Stimulated activated CD8-positive, alpha-beta memory T cell treated with anti-CD3 and anti-CD28 coated beads, Interleukin-15, amount 100 ng/mL, for 1 hour (primary cell): ENCODE results near the gene ANKRD44.

ENCODE experiments used
- DNase-seq: peaks from one replicate; pipeline ENCODE4 v3.0.0-alpha.2; 2020; ENCODE audit warnings: low read depth

ANKRD44 gene

DNA sequence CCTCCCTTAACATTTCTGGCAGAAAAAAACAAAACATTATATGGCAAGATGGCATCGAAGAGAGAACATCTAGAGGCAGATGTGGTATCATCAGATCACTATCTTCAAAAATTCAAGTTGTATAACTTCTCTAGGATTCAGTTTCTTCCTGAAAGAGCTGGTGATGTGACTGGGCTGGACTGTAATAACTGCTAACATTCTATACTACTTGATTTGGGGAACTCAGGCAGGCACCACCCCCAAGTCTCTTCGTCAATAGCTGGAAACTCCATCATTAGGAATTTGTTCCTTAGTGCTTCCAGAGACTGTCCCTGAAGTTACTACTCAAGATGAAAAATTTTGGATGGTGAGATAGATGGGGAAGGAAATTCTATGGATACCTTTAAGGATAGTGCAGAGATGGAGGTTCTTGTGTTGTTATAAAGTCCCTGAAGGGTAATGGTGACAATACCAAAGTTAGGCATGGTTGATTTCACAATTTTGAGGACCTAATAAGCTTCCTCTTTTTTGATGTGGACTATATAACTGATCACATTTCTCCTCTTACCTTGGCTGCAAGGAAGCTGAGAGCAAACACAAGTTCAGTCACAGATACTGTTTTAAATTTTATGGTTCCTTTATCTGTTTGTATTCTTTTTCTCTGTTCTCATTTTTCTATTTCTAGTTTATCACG, 324.9 kb downstream of the ANKRD44 start:
- no peak for DNase-seq

DNA sequence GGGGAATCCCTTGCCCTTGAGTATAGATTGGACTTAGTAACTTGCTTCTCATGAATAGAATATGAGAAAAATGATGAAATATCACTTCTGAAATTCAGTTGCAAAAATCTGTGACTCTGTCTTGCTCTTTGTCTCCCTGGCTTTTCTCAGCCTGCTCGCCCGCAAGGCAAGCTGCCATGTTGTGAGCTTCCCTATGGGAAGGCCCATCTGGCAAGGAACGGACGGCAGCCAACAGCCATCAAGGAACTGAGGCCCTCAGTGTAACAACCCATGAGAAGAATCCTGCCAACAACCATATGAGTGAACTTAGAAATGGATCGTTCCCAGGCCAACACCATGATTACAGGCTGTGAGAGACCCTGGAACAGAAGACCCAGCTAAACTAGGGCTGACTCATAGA, 325.7 kb downstream of the ANKRD44 start:
- no peak for DNase-seq

DNA sequence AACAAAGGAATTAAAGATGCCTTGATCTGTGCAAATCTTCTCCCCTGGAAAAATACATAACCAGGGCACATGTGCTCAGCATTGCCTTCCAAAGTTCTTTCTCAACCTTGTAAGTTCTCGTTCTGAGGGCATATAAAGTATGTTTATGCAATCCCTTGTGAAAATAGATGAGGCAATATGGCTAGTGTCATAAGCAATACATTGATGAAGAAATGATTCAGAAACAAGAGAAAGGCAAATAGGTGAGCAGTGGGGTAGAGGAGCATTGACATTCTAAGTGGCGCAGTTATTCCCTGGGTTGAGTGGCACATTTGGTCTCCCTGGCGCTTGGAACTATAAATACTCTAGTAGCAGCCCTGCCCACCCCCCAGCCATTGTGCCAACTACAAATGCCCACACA, 326.6 kb downstream of the ANKRD44 start:
- DNase-seq, result no peak

DNA sequence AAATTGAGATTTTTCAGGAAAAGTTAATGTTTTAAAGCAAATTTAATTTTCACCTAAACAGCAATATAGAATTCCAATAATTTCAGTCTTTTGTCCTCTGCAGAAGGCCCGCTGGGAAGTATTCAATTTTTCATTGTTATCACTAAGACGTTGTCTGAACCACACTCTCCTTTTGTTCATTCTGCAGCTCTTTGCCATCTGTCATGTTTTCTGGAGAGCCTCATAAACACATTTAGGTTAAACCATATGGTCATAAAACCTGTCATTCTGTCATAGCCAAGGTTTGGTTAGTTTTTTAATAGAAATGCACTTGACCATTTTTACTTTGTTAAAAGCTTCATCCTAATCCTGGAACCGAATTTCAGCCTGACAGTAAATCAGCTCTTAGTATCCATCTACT, 330.1 kb downstream of the ANKRD44 start:
- DNase-seq, result no peak

DNA sequence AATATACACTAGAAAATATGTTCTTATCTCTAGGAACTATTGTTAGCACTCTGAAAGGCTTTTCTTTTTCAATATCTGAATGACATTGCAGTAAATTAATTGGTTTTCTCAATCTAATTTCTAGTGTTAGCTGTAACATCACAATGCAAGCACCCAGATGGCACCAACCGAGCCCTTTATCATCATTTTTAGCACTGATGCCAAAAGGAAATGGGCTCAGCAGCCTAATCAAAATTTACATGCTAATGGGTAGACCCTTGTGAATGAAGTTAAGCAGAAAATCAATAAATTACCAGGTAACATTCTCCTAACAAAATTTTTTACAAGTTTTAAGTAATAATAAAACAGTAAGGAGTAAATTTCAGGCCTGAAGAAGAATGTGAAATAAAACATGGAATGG, 330.6 kb downstream of the ANKRD44 start:
- DNase-seq, result no peak

DNA sequence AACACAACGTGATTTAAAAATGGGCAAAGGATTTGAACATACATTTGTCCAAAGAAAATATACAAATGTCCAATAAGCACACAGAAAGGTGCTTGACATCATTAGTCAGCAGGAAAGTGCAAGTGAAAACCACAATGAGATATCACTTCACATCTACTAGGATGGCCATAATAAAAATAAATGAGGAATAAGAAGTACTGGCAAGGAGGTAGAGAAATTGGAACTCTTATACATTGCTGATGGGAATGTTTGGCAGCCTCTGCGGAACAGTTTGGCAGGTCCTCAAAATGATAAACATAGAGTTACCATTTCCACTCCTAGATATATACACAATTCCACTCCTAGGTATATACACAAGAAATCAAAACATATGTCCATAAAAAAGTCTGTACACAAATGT, 333.1 kb downstream of the ANKRD44 start:
- no peak for DNase-seq

DNA sequence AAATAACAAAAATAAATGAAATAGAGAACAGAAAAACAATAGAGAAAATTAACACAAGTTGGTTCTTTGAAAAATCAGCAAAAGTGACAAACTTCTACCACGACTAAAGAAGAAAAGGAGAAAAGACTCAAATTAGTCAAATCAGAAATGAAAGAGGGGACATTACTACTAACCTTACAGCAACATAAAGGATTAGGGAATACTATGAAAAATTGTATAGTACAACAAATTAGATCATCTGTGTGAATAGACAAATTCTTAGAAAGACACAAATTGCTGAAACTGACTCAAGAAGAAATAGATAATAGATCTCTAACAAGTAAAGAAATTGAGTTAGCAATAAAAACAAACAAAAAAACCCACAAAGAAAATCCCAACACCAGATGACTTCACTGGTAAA, 335.6 kb downstream of the ANKRD44 start:
- no peak for DNase-seq

DNA sequence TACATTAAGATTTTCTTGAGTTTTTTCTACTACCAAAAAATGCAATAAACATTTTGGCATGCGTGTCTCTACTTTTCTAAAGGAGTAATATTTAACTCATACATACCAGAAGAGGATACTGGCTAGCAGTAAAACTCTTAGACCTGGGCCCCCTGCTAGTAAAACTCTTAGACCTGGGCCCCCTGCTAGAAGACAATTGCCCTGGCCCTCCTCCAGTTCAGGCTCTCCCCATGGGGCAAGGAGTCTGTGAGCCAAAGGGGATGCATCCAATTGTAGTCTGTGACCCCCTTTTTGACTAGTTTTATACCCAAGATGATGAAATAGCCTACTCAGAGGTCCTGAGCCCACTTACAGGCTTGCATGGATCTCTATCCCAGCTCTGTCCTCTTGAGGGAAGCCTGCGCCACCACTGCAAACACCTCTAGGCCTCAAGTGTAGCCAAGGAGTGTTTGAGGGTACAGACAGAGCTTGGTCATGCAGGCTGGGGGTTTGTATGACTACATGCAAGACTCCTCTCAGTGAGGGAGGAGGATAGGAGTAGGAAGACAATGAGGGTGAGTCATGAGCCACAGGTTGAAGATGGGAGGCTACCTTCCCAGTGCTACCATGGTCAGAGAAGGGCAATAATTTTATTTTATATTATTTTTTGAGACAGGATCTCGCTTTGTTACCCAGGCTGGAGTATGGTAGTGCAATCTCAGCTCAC, 338.9 kb downstream of the ANKRD44 start:
- DNase-seq, result no peak

DNA sequence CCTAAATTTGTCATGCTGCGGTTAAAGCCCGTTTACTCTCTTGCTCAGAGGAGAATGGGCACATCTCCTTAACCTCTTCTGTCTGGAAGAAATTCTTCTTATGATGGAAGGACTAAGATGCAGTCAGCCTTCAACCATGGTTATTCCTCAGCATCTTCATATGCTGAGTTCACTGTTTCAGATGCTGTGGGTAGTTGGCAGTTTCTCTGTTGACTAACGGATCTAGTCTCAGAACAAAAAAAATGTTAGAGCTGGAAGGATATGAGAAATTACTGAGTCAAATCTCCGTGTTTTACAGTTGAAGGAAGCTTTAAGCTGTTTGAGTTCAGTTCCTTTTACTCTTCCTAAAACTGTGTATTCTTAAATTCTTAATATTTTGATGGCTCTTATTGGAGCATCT, 340.5 kb downstream of the ANKRD44 start:
- DNase-seq, result no peak

DNA sequence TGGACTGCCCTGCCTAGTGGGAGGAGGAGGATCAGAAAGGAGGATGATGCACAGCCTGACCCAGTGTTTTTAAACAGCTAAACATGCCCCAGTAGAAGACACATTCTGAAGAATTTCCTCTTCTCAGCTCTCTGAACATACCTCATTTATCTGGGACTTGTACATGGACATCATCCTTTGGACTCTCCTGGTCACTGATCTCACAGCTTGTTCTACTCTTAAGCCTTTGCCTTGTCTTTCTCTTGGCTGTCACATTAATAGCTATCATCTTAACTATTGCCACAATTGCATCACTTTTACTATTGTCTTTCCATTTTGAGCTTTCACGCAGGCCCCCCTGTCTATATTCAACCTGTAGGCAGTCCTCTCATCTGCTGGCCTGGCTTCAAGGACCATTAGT, 342.1 kb downstream of the ANKRD44 start:
- DNase-seq, result no peak

DNA sequence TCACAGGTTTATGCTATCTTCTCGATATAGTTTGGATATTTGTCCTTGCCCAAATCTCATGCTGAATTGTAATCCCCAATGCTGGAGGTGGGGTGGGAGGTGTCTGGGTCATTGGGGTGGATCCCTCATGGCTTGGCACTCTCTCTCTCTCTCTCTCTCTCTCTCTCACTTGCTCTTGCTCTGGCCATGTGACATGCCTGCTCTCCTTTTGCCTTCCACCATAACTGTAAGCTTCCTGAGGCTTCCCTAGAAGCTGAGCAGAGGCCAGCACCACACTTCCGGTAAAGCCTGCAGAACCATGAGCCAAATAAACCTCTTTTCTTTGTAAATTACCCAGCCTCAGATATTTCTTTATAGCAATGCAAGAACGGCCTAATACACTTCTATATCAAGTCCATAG, 342.8 kb downstream of the ANKRD44 start:
- no peak for DNase-seq

DNA sequence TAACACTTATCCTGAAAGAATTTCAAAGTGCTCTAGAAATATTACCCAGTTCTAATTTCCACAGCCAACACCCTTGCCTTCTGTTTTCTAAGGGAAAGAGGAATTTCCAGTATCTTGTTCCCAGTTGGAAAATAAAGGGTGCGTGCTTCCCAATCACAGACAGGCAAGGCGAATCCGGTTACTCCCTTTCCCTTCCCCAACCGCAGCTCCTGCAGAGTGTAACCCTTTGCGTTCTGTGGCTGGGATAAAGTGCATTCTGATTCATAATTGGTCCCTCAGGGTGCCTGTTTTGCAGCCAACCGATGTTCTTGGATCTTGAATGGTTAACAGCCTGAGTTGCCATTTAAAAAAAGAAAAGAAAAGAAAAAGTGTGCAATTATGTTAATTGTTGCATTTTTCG, 343.5 kb downstream of the ANKRD44 start:
- no peak for DNase-seq

DNA sequence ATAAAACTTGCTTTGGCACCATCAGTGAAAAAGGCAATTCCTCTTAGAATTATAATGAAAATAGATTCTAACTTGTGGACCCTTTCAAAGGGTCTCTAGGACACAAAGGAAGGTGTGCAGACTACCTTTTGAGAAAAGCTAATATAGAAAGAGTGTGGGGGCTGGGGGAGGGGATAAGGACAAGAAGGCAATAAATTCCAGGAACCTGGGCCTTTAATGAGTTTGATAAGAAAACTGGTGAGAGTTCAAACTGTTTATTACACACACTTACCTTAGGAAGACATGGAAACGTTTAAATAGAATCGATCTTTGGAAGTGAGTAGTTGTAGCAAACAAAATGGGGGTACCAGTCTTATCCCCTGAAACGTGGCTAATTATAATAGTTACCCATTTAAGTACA, 344.5 kb downstream of the ANKRD44 start:
- DNase-seq, result no peak

DNA sequence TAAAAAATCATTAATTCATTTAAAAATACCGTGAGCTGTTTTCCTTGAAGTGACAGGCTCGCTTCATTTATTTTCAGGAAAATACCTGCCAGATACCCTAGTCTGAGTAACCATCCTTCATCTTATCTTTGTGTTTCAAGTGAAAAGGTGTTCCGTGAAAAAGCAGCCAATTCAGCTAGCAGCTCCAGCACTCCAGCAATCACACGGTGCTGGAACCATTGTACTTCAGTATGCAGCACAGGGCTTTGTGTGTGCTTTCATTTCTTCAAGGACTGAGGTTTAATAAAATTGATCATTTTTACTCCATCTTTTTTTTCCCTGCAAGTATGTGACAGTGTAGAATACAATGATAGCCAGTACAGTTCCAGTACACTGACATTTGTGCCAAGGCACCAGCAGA, 344.9 kb downstream of the ANKRD44 start:
- no peak for DNase-seq

DNA sequence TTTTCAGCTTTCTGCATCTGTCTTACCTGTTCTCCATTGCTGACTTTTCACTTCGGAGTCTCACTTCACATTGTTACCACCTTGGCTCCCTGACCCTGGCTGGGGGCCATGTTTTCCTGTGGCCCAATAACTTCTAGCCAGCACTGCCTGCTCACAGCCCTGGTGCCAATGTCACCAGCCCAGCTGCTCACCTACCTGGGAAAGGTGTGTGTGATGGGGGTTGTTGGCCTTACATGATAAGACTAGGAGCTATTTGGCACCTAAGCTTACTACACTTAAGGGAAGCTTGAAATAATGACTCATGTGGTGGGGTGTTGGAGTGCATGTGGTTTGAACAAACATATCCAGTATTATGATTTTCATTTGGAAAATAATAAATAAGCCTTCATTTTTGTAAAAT, 346.6 kb downstream of the ANKRD44 start:
- DNase-seq, result no peak

DNA sequence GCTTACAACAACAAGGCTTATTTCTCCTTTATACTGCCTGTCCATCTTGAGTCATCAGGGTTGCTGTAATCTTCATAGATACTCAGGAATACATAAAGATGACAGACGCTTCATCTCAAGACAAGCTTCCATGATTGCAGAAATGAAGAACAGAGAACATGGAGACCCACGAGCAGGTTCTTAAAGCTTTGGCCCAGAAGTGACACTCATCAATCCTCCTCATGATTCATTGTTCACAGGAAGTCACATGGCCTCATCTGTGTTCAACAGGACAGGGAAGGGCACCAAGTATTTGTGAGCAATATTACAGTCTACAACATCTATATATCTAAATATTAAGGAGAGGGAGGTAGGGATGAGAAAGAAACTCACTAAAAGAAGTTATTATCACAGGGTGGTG, 347.5 kb downstream of the ANKRD44 start:
- no peak for DNase-seq

DNA sequence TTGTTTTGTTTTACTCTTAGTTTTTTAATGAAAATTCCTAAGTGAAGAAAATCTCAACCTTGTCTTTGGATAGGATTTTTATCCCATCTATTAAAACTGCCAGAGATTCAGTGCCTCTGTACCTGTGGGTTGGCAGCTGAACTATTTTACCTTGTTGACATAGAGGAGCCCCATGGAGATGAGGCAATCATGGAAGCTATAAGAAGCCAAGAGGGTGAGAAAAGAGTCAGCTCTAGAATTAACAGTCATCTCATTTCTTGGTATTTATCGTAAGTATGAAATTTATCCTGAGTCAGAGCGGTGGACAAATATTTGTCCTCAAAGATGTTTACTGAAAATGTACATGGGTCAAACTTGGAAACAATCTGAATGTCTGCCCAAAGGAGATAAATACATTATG, 348.3 kb downstream of the ANKRD44 start:
- no peak for DNase-seq

DNA sequence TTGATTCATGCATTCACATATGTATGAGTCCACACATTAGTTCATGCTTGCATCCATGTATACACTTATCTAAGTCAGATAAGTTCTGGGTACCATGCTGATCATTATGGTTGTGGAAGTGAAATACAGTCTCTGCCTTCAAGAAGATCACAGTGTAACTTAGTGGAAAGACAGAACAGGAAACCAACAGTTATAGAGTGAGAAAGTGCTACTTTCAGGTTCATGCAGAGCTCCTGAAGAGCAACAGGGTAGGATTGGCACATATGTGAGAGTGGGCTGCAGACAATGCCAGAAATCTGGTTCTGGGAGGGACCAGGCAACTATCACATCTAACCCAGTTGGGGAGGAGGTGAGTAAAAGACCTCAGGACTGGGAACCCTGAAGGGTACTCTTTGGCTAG, 348.7 kb downstream of the ANKRD44 start:
- no peak for DNase-seq

DNA sequence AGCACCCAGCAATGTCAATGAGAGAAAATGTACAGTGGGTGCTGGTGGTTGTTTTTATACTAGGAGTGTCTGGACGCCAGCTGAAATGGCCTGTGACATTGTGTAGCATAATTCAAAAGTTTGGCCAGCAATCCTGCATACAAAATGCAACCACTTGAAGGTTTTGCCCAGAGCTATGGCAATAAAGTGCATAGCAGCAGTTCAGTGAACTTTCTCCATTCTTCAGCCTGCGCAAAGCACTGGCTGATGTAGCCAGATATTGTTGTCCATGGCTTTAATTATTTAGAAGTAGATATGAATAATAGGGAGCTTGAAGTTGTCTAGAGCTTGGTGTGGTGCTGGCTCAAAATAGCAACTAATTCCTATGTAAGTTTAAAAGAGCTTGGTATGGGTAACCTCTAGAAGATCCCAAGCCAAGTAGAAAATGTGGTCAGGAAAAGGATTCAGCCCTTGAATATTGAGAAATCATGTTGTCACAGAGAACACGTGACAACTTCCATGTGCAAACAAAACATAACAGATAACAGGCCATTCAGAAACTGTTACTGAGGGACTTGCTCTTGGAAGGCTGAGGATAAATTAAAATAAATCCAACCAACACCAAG, 350.7 kb downstream of the ANKRD44 start:
- no peak for DNase-seq

DNA sequence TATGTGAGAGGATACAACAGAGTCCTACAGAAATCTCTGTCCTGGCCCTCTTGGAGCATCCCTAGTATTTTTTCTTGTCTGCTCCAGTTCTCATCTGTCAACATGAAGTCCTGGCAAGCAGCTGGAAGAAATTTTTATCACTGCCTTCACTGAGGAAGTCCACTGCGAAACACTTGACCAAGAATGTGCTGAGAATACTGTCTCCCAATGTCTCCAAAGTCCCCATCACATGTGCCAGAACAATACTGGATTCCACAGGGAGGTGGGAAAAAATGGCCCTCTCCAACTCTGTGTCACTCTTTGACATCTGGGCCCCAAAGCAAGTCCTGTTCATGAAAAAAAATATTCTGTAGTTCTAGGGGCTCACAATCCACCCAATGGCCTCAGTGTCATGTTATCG, 351.3 kb downstream of the ANKRD44 start:
- no peak for DNase-seq

DNA sequence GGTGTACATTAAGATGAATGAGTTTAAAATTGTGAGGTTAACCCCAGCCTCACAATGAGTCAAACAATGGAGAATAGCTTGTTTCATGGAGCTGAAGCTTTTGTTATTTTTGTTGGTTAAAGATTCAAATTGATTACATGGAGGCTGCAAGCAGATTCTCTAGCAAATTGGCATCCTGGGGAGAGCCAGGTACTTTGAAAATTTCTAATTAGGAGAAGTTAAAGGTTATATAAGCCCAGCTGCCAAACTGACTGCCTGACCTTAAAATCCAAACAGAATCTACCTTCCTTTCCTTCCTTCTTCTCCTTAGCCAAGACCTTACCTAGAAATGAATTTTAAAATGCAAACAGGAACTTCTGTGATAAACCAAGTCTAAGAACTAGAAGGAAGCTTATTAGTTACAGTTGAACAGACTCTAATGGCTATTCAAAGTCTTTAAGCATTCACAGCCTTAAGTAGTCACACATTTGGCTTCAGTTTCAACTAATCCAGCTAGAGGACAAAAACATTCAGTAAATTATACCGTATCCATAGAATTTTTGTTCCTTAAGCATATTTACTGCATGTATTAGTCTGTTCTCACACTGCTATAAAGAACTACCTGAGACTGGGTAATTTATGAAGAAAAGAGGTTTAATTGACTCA, 352.6 kb downstream of the ANKRD44 start:
- DNase-seq, result no peak

DNA sequence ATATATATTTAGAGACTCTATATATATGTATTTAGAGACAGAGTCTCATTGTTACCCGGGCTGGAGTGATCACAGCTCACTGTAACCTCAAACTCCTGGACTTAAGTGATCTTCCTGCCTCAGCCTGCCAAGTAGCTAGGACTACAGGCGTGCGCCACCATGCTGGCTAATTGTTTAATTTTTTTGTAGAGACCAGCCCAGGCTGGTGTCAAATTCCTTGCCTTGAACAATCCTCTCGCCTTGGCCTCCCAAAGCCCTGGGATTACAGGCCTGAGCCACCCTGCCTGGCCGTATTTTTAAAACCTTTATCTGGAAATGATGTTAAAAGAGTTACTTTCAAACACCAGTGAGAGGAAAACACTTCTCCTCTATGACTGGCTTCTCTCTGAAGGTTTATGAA, 353.1 kb downstream of the ANKRD44 start:
- no peak for DNase-seq

DNA sequence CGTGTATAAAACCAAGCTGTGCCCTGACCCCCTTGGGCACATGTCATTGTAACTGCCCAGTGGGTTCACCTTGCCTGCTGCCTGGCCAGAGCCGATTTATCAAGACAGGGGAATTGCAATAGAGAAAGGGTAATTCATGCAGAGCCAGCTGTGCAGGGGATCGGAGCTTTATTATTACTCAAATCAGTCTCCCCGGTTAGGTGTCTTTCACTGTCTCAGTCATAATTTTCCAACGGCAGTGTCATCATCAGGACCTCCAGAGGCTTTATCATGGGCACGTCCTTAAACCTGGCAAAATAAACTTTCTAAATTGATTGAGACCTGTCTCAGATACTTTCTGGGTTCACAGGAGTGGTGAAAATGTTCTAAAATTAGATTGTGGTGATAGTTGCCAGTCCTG, 354.5 kb downstream of the ANKRD44 start:
- no peak for DNase-seq
